H9 (cell line): ENCODE measurements around the gene TSPO. TPM values are rescaled to one million over a fixed set of nuclear protein-coding genes. Genes with fewer than 3 reads are reported as not detected.

Source experiments
- DNase-seq: peaks from one replicate; pipeline ENCODE4 v3.0.0-alpha.2; 2017
- H2AFZ ChIP-seq: one replicate; pipeline ENCODE4 v1.6.1; 2013; ENCODE audit warnings: mild to moderate bottlenecking, low read length, control low read depth, moderate library complexity
- H2AK5ac ChIP-seq: 2 replicates; pipeline ENCODE4 v1.6.1; 2013; ENCODE audit warnings: low read length, control low read depth, mixed read lengths; ENCODE audit not compliant: insufficient read length
- H2BK120ac ChIP-seq: one replicate; pipeline ENCODE4 v1.6.1; 2013; ENCODE audit warnings: low read depth, mild to moderate bottlenecking, low read length, control low read depth, inconsistent platforms; ENCODE audit not compliant: poor library complexity, severe bottlenecking
- H2BK12ac ChIP-seq: 2 replicates; pipeline ENCODE4 v1.6.1; 2013; ENCODE audit warnings: low read length, control low read depth, mixed read lengths, low read depth; ENCODE audit not compliant: insufficient read length
- H2BK15ac ChIP-seq: 2 replicates; pipeline ENCODE4 v1.6.1; 2013; ENCODE audit warnings: low read depth, low read length, control low read depth
- H2BK20ac ChIP-seq: one replicate; pipeline ENCODE4 v1.6.1; 2013; ENCODE audit warnings: low read depth, mild to moderate bottlenecking, low read length, control low read depth, inconsistent platforms; ENCODE audit not compliant: poor library complexity, severe bottlenecking
- H2BK5ac ChIP-seq: 2 replicates; pipeline ENCODE4 v1.6.1; 2013; ENCODE audit warnings: low read length, control low read depth, mixed read lengths; ENCODE audit not compliant: insufficient read length
- H3K14ac ChIP-seq: 2 replicates; pipeline ENCODE4 v1.6.1; 2013; ENCODE audit warnings: low read length, control low read depth; ENCODE audit not compliant: insufficient read depth
- H3K18ac ChIP-seq: 2 replicates; pipeline ENCODE4 v1.6.1; 2013; ENCODE audit warnings: low read depth, mild to moderate bottlenecking, mixed read lengths, low read length, control low read depth; ENCODE audit not compliant: insufficient read length
- H3K23ac ChIP-seq: 2 replicates; pipeline ENCODE4 v1.6.1; 2013; ENCODE audit warnings: low read length, control low read depth, mixed read lengths, low read depth; ENCODE audit not compliant: insufficient read length
- H3K23me2 ChIP-seq: 2 replicates; pipeline ENCODE4 v1.6.1; 2013; ENCODE audit warnings: low read depth, mild to moderate bottlenecking, mixed read lengths, low read length, control low read depth; ENCODE audit not compliant: insufficient read length, poor library complexity, severe bottlenecking
- H3K27ac ChIP-seq: 2 replicates; pipeline ENCODE4 v1.5.1; 2013; ENCODE audit warnings: low read length, control low read depth, mixed read lengths, low read depth; ENCODE audit not compliant: insufficient read length
- H3K27me3 ChIP-seq: 2 replicates; pipeline ENCODE4 v1.6.1; 2013; ENCODE audit warnings: low read length, control low read depth, inconsistent platforms; ENCODE audit not compliant: insufficient read depth
- H3K4ac ChIP-seq: 2 replicates; pipeline ENCODE4 v1.6.1; 2013; ENCODE audit warnings: low read depth, mild to moderate bottlenecking, control low read depth, inconsistent platforms, low read length, moderate library complexity
- H3K4me1 ChIP-seq: 2 replicates; pipeline ENCODE4 v1.6.1; 2013; ENCODE audit warnings: low read length, control low read depth, inconsistent platforms; ENCODE audit not compliant: insufficient read depth
- H3K4me2 ChIP-seq: 2 replicates; pipeline ENCODE4 v1.6.1; 2013; ENCODE audit warnings: low read length, control low read depth, mixed read lengths; ENCODE audit not compliant: insufficient read length, insufficient read depth
- H3K56ac ChIP-seq: 2 replicates; pipeline ENCODE4 v1.6.1; 2013; ENCODE audit warnings: low read depth, mild to moderate bottlenecking, mixed read lengths, low read length, control low read depth; ENCODE audit not compliant: insufficient read length
- H3K79me1 ChIP-seq: 2 replicates; pipeline ENCODE4 v1.6.1; 2013; ENCODE audit warnings: low read depth, mild to moderate bottlenecking, moderate library complexity, low read length, control low read depth, inconsistent platforms; ENCODE audit not compliant: insufficient read depth, poor library complexity, severe bottlenecking
- H3K79me2 ChIP-seq: 2 replicates; pipeline ENCODE4 v1.6.1; 2013; ENCODE audit warnings: low read length, control low read depth, inconsistent platforms; ENCODE audit not compliant: insufficient read depth
- H3K9ac ChIP-seq: 2 replicates; pipeline ENCODE4 v1.6.1; 2013; ENCODE audit warnings: low read length, control low read depth, mixed read lengths; ENCODE audit not compliant: insufficient read length; ENCODE audit errors: extremely low read depth
- H3K9me3 ChIP-seq: one replicate; pipeline ENCODE4 v1.6.1; 2013; ENCODE audit warnings: low read depth, low read length, inconsistent platforms; ENCODE audit not compliant: control insufficient read depth
- H3T11ph ChIP-seq: one replicate; pipeline ENCODE4 v1.6.1; 2013; ENCODE audit warnings: mild to moderate bottlenecking, low read length, control low read depth, inconsistent platforms
- H4K20me1 ChIP-seq: one replicate; pipeline ENCODE4 v1.6.1; 2013; ENCODE audit not compliant: control insufficient read depth, insufficient read length, insufficient read depth
- H4K5ac ChIP-seq: 2 replicates; pipeline ENCODE4 v1.6.1; 2013; ENCODE audit warnings: low read depth, mild to moderate bottlenecking, mixed read lengths, low read length, control low read depth; ENCODE audit not compliant: insufficient read length
- H4K8ac ChIP-seq: replicated peaks from 2 replicates; pipeline ENCODE4 v1.6.1; 2013; ENCODE audit warnings: low read length, control low read depth, mixed read lengths, low read depth; ENCODE audit not compliant: insufficient read length
- H4K91ac ChIP-seq: 2 replicates; pipeline ENCODE4 v1.6.1; 2013; ENCODE audit warnings: low read depth, mild to moderate bottlenecking, moderate library complexity, mixed read lengths, low read length, control low read depth; ENCODE audit not compliant: insufficient read length
- H3K27ac Mint-ChIP-seq, 3 experiments: 2 replicates in 2 of 3; 3 replicates in 1 of 3; pipeline ENCODE4 v1.8.0; 2020 to 2021; ENCODE audit warnings: mixed read lengths in 3 of 3, mild to moderate bottlenecking in 1 of 3, moderate library complexity in 1 of 3
- H3K27me3 Mint-ChIP-seq: 2 replicates; pipeline ENCODE4 v1.8.0; 2021; ENCODE audit warnings: low read depth, mild to moderate bottlenecking, moderate library complexity, mixed read lengths
- H3K36me3 Mint-ChIP-seq, 3 experiments: 2 replicates in 2 of 3; 3 replicates in 1 of 3; pipeline ENCODE4 v1.8.0; 2020 to 2021; ENCODE audit warnings: low read depth in 3 of 3, mixed read lengths in 3 of 3; ENCODE audit not compliant: insufficient read depth in 1 of 3
- H3K4me1 Mint-ChIP-seq, 2 experiments: 2 replicates each; pipeline ENCODE4 v1.8.0; 2020; ENCODE audit warnings: mixed read lengths in 2 of 2
- H3K4me3 Mint-ChIP-seq, 2 experiments: 2 replicates in 1 of 2; 3 replicates in 1 of 2; pipeline ENCODE4 v1.8.0; 2020 to 2021; ENCODE audit warnings: mild to moderate bottlenecking in 2 of 2, mixed read lengths in 2 of 2, moderate library complexity in 1 of 2
- H3K9me3 Mint-ChIP-seq, 2 experiments: 2 replicates in 1 of 2; 3 replicates in 1 of 2; pipeline ENCODE4 v1.8.0; 2020; ENCODE audit warnings: mild to moderate bottlenecking in 2 of 2, mixed read lengths in 2 of 2, moderate library complexity in 1 of 2
- CTCF ChIP-seq: fragments of 200-600 bp; sonication (generic); conservative IDR thresholded peaks from 3 replicates; pipeline ENCODE4 v1.8.0; 2021; ENCODE audit warnings: antibody characterized with exemption, mild to moderate bottlenecking
- WGBS: extraction: QIAGEN DNeasy Blood & Tissue Kit; methylation state at CpG from one replicate; pipeline ENCODE4 v1.1.7; 2013; ENCODE audit warnings: missing lambda C conversion rate, low lambda C conversion rate, mixed read lengths; ENCODE audit not compliant: insufficient read length; ENCODE audit errors: extremely low coverage; 5-methylcytosine and 5-hydroxymethylcytosine counted together
- total RNA-seq: library from RNA; stranded (reverse); gene quantifications from 2 replicates; pipeline ENCODE4 v1.2.1, GENCODE V29; 2021

The TSPO gene
- total RNA-seq, 1 experiment from 2014 or later: 14.8 TPM

- no CpG with 5 or more reads among the region's 10 CpGs for WGBS
- Histone ChIP-seq H4K5ac (no peak overlapping the region), H2BK12ac (no peak overlapping the region), H3K56ac (no peak overlapping the region), H2AK5ac (no peak overlapping the region), H4K20me1 (no peaks in the 10 kb centered on the region), H4K91ac (no peak overlapping the region), H3K79me2 (no peaks in the 10 kb centered on the region), H3K18ac (no peak overlapping the region), H2BK20ac (no peak overlapping the region), H3K27ac (no peak overlapping the region), H3K79me1 (no peaks in the 10 kb centered on the region), H3K4me1 (no peaks in the 10 kb centered on the region), H3K9ac (no peak overlapping the region), H3T11ph (no peak overlapping the region), H3K4ac (no peak overlapping the region), H3K23ac (no peak overlapping the region), H3K14ac (no peak overlapping the region), H2BK15ac (no peak overlapping the region), H2BK5ac (no peak overlapping the region), H3K23me2 (no peaks in the 10 kb centered on the region), H2BK120ac (no peak overlapping the region), H3K9me3 (no peaks in the 10 kb centered on the region), H2AFZ (no peak overlapping the region), H3K4me2 (no peak overlapping the region), H3K27me3 (no peaks in the 10 kb centered on the region), H4K8ac (no peak overlapping the region)
- H3K27ac Mint-ChIP-seq: no peak overlapping the region; a peak in 1 of 7 replicates
- no peak overlapping the region for H3K4me3 Mint-ChIP-seq
- H3K9me3 Mint-ChIP-seq: no peaks in the 10 kb centered on the region
- no peak for TF ChIP-seq CTCF
- no peaks in the 10 kb centered on the region for H3K36me3 Mint-ChIP-seq
- peaks cover 6% of the 10 kb centered on the region for H3K27me3 Mint-ChIP-seq
- peaks cover 15 to 28% of the 10 kb centered on the region in 2 experiments for H3K4me1 Mint-ChIP-seq
- no peak for DNase-seq
Observed at GRCh38 chr22:43202326-43202725, 51.0 kb downstream of the TSPO start.
